HL-60/S4 treated with phorbol 12-myristate 13-acetate at 8.2 ng/mL for 4 days and 3 days (cell line): Measurements from ENCODE around the gene CUL1.

Source experiments
- in situ Hi-C: fragments of 300-500 bp; cut with MboI; formaldehyde crosslinking; loops from 2 replicates; pipeline ENCODE4 v1.15.0; 2022; ENCODE audit warnings: low sequenced_read_pairs

CUL1 gene

DNA sequence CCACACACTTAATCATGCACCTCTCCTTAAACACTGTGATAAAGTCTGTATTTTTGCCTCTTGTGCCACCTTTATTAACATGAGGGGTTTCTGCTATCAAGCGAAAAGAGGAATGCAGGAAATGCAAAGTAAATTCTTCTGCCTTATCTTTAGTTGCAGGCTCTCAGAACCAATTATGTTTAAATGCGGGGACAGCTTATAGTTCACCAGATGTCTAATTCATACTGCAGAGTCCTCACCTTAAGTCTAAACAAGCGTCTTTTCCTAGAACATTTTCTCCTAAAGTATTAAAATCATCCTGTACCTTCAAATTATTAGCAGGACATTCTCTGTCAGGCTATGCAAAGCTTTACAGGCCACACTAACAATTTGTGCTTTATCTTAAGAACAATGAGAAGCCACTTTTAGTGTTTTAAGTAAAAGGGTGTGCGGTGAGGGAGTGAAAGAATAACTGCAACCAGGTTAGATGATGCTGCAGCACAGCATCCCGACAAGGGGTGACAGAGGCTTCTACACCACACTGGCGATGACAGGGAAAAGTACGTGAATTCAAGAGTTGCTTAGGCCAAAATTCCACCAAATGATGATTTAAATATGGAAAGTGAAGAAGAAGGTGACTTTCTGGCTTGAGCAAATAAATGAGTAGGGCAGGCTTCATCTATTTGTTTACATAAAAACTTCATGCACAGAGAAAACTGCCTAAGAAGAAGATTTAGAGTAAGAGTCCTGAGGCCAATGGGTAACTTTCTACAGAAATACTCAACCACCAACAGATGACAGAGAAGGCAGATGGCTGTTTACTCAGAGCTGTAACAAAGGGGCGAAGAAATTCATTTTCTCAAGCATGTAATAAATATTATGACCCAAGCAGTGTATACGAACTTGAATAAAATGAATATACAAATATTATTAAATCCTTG lies 149.4 kb downstream of the CUL1 start:
- in situ Hi-C loops = no loop called here

GRCh38 chr7:148849393-148850098 lies 150.8 kb downstream of the CUL1 start:
- in situ Hi-C loops = no loop called here

- in situ Hi-C loops = no loop called here
These were observed 151.9 kb downstream of the CUL1 start for GRCh38 chr7:148850564-148850963.
